Left lung (tissue), 10 donors: Measurements from ENCODE around the gene GPHA2. TPM values are rescaled to one million over a fixed set of nuclear protein-coding genes. Genes with fewer than 3 reads are reported as not detected.

Experiments used
- ATAC-seq: fragments of 200-7000 bp; cut with Tn5 transposase; one replicate; pipeline ENCODE4 v1.9.1; 2020; ENCODE audit warnings: moderate library complexity
- DNase-seq, 4 donors: peaks; one replicate each; pipeline ENCODE4 v3.0.0-alpha.2; 2013 to 2020
- H3K27ac ChIP-seq, 2 donors: fragments of 200-600 bp; sonication (generic) in 1 of 2; one replicate each; pipeline versions ENCODE4 v1.5.0 to v1.8.0; 2020 to 2021
- H3K27me3 ChIP-seq, 2 donors: fragments of 200-600 bp; sonication (generic) in 1 of 2; one replicate each; pipeline versions ENCODE4 v1.5.0 to v1.8.0; 2020 to 2021
- H3K36me3 ChIP-seq, 2 donors: fragments of 200-600 bp; sonication (generic) in 1 of 2; one replicate each; pipeline versions ENCODE4 v1.5.0 to v1.8.0; 2020 to 2021
- H3K4me1 ChIP-seq, 2 donors: fragments of 200-600 bp; one replicate each; pipeline ENCODE4 v1.8.0; 2021
- H3K4me3 ChIP-seq, 2 donors: fragments of 200-600 bp; sonication (generic) in 1 of 2; one replicate each; pipeline versions ENCODE4 v1.5.0 to v1.8.0; 2020 to 2021; ENCODE audit warnings: mild to moderate bottlenecking in 1 of 2
- H3K9me3 ChIP-seq, 2 donors: fragments of 200-600 bp; sonication (generic) in 1 of 2; one replicate each; pipeline versions ENCODE4 v1.5.0 to v1.8.0; 2020 to 2021
- intact Hi-C, 2 donors: fragments of 100-400 bp; cut with DNase I; formaldehyde crosslinking; loops; one replicate each; pipeline versions ENCODE4 v1.11.2 to v1.14.2; 2022
- polyA plus RNA-seq, 6 donors: library from polyadenylated mRNA; unstranded; fragments of 120-200 nt; gene quantifications; one replicate each; pipeline ENCODE4 v1.2.1, GENCODE V29; 2013; ENCODE audit not compliant: insufficient read length in 6 of 6
- total RNA-seq, 2 donors: library from RNA; stranded (reverse); fragmentation: NEBNext Ultra II Directional; extraction: Animal tissue kit (Norgen Biotek cat#: 25700); gene quantifications; one replicate each; pipeline ENCODE4 v1.2.1, GENCODE V29; 2021
- TF ChIP-seq, protein P1 (sequence below), 2 donors: fragments of 200-600 bp; sonication (generic) in 1 of 2; IDR thresholded peaks; one replicate each; pipeline versions ENCODE4 v1.5.0 to v1.8.0; 2021; ENCODE audit warnings: antibody characterized with exemption in 2 of 2
- donor health status: DM: no; HTN: yes; CAD: no.
- donor health status: DM: no; HTN: no; CAD: no.

Gene GPHA2
- total and polyA plus RNA-seq, 8 donors = 0.25 to 0.60 (median 0.49) TPM; not detected in 5

DNA sequence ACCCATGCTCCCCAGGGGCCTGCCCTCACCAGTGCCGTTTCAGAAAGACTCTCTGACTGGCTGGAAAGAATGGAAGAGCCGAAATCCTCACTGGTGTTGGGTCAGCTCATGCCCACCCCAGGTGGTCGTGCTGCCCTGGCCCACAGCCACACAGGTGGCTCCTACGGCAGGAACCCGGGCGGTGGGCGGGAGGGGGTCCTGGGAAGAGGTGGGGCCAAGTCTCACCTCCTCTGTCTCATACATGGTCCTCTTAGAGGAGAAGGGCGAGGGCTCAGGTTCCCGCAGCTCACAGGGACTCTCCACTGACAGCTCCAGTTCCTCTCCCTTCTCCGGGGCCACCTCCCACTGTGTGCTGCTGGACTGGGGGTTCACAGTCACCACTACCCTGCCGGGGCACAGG lies 26.9 kb downstream of the GPHA2 start:
- DNase-seq (no peak), ATAC-seq (no peak)
- intact Hi-C loops = no loop called here
- Histone ChIP-seq H3K27ac (no peak overlapping the region), H3K36me3 (peaks cover 0 to 100% of the 10 kb centered on the region in 2 donors), H3K27me3 (no peaks in the 10 kb centered on the region), H3K4me3 (no peak overlapping the region), H3K4me1 (no peaks in the 10 kb centered on the region), H3K9me3 (no peaks in the 10 kb centered on the region)
- TF ChIP-seq, protein P1, sequence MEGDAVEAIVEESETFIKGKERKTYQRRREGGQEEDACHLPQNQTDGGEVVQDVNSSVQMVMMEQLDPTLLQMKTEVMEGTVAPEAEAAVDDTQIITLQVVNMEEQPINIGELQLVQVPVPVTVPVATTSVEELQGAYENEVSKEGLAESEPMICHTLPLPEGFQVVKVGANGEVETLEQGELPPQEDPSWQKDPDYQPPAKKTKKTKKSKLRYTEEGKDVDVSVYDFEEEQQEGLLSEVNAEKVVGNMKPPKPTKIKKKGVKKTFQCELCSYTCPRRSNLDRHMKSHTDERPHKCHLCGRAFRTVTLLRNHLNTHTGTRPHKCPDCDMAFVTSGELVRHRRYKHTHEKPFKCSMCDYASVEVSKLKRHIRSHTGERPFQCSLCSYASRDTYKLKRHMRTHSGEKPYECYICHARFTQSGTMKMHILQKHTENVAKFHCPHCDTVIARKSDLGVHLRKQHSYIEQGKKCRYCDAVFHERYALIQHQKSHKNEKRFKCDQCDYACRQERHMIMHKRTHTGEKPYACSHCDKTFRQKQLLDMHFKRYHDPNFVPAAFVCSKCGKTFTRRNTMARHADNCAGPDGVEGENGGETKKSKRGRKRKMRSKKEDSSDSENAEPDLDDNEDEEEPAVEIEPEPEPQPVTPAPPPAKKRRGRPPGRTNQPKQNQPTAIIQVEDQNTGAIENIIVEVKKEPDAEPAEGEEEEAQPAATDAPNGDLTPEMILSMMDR (IDR thresholded peaks at IDR 0.05) = no peak

DNA sequence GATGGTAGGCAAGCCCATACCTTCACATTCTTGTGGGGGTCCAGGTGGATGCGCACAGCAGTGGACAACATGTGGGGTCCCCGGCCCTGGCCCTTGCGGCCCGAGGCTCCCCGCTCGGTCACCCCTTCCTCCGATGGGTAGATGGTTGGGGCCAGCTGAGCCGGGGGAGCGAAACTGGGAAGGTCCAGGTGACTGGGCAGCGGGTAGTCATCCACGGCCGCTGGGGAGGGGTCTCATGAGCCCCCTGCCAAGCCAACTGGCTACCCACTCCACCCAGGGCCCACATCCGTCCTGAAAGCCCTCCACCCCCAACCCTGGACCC lies 29.4 kb downstream of the GPHA2 start:
- H3K4me1 ChIP-seq = no peaks in the 10 kb centered on the region
- peaks cover 0 to 100% of the 10 kb centered on the region in 2 donors for H3K36me3 ChIP-seq
- intact Hi-C loops = no loop called here
- no peak for DNase-seq
- H3K4me3 ChIP-seq = no peak overlapping the region
- H3K27ac ChIP-seq = no peak overlapping the region
- no peak for ATAC-seq
- no peaks in the 10 kb centered on the region for H3K27me3 ChIP-seq
- TF ChIP-seq, protein P1 (IDR thresholded peaks at IDR 0.05) = no peak
- no peaks in the 10 kb centered on the region for H3K9me3 ChIP-seq

DNA sequence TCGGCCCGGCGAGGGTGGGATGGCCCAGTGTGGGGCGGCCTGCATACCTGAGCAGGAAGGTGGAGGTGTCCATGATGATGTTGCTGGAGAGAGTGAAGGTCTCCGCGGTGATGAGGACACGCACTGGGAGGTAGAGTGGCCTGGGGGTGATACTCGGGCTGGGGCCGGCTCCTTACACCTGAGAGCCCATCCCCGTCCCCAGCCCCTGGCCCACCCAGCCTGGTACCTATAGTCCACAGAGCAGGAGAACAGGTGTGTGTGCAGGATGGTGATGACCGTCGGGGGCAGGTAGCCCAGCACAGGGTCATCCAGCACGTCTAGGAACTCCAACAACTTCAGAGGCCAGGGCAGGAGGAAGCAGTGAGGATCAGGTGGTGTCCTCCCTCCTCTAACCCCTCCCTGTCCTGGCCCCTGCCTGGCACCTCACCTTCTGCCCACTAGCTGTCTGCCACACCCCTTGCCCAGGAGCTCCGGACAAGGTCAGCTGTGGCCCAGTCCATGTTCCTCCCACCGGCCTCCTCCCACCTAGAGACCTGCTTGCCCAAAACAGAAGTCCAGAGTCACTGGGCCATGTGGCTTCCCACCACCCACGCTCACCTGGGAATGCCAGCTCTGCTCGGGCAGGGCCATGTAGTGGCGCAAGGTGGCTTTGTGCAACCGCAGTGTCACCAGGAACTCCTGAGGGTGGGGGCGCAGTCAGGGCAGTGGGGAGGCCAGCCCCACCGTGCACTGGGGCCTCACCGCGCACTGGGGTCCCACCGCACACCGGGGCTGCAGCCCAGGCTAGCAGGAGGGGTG lies 30.0 kb downstream of the GPHA2 start:
- no peak for ATAC-seq
- no peaks in the 10 kb centered on the region for H3K4me1 ChIP-seq
- H3K27ac ChIP-seq = no peak overlapping the region
- H3K9me3 ChIP-seq = no peaks in the 10 kb centered on the region
- no peak for DNase-seq
- H3K36me3 ChIP-seq = peaks cover 0 to 100% of the 10 kb centered on the region in 2 donors
- H3K4me3 ChIP-seq = no peak overlapping the region
- TF ChIP-seq, protein P1 (IDR thresholded peaks at IDR 0.05) = no peak
- H3K27me3 ChIP-seq = no peaks in the 10 kb centered on the region
- intact Hi-C loops = no loop called here

DNA sequence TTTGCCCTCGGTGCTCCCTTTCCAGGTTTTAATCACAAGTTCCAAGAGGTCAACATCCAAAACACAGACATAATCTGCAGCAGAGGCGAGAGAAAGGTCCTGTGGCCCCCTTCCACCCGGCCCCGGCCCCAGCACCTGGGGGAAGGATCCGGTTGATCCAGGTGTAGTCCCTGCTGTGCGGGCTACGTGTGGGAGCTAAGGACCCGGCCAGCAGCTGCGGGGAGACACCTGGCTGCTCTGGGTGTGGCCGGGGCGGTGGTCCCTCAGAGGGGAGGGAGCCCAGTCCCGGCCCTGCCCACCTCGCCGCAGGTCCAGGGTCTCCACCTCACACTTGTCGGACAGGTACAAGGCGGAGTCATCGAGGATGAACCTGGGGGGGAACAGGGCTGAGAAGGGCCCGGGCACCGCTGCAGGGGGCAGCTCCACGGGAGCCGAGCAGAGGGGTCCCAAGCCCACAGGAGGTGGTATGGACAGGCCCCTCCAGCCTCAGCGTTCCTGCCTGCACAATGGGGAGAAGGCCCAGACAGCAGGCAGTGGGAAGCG lies 32.3 kb downstream of the GPHA2 start:
- intact Hi-C loops = no loop called here
- no peak for DNase-seq
- TF ChIP-seq, protein P1 (IDR thresholded peaks at IDR 0.05) = no peak
- no peaks in the 10 kb centered on the region for H3K4me1 ChIP-seq
- peaks cover 0 to 100% of the 10 kb centered on the region in 2 donors for H3K36me3 ChIP-seq
- ATAC-seq = no peak
- no peak overlapping the region for H3K27ac ChIP-seq
- H3K9me3 ChIP-seq = no peaks in the 10 kb centered on the region
- no peaks in the 10 kb centered on the region for H3K27me3 ChIP-seq
- H3K4me3 ChIP-seq = no peak overlapping the region

DNA sequence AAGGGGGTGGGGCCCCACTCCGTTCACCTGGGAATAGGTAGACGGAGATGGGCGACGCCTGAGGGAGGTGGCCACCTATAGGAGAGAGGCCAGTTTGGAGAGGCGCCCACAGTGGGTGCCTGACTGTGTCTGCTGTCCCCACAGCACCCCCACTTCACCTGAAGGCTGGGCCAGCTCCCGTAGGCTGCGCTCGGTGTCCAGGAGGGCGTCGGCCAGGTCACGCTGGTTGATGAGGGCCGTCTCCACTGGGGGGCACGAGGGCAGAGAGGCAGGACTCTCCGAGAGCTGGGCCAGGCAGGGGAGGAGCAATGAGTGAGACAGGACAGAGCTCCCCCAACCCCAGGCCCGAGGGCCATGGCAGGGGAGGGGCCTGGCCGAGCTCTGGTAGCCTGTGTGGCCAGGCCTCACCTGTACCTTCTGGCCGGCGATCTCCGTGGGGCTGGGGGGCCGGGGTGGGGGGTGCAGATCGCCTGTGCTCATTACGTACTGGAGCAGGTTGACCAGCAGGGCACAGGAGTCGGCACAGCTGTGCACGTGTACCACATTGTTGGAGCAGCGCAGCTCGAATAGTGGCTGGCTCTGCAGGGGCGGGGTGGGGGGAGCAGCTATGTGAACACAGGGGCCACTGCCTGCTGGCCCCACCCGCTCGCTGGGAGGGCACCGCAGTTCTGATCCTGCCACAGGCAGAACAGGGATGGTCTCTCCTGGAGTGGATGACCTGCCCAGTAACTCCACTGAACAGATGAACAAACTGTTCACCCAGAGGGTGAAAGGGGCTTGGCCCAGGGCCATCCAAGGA lies 33.4 kb downstream of the GPHA2 start:
- H3K4me1 ChIP-seq = no peaks in the 10 kb centered on the region
- H3K36me3 ChIP-seq = peaks cover 0 to 100% of the 10 kb centered on the region in 2 donors
- H3K27ac ChIP-seq = no peak overlapping the region
- no peak for ATAC-seq
- no peak for DNase-seq
- intact Hi-C loops = no loop called here
- no peaks in the 10 kb centered on the region for H3K27me3 ChIP-seq
- TF ChIP-seq, protein P1 (IDR thresholded peaks at IDR 0.05) = no peak
- H3K9me3 ChIP-seq = no peaks in the 10 kb centered on the region
- H3K4me3 ChIP-seq = no peak overlapping the region
